GM21360 (cell line): Measurements from ENCODE around the gene MYO10.
"Not testable (repeated sequence)": the region's sequence is repeated elsewhere in the genome, so short reads cannot be mapped to it uniquely, and the experiment has no call there.

Experiments used
- ATAC-seq: cut with Tn5 transposase; IDR thresholded peaks from one replicate; pipeline ENCODE4 v1.9.1; 2021; ENCODE audit warnings: mild to moderate bottlenecking, moderate library complexity; ENCODE audit not compliant: unreplicated experiment

MYO10 gene

DNA sequence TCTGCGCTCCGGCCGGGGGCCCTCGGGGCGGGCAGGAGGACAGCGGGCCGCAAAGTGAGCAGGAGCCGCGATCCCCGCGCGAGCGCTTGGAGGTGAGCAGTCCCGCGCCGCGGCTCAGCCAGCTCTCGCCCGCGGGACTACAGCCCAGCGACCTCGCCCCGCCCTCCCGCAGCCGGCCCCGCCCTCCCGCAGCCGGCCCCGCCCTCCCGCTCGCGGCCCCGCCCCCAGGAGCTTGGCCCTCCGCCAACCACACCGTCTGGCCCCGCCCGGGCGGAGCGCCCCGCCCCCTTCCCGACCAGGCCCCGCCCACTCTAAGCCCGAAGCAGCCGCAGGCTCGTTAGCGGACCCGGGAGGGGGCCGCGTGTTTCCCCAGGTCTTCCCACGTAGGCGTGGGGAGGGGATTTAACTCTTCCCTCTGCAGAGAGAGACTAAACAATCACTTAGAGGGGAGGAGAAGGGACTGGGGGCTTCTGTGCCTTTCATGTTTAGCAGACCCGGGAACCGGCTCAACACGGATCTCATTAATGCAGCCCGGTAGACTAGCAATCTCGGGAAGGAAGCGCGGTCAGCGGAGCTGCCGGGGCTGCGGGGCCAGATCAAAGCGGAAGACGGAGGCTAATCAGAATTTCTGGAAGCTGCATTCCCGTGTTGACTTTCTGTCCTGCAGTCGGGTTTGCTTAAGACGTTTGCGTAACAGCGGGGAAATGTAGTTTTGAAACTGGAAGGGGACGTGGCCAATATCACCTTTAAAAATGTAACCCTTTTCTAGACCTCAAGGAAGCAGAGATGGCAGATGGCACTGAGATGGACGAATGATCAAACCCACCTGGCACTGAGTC lies at the start of gene MYO10:
Gene MYO10, minus strand, starts transcription at position 139 of the 839 bp plus-strand sequence. CDS start 480 bp downstream, outside the sequence.
- peak; percentile 65 for ATAC-seq

DNA sequence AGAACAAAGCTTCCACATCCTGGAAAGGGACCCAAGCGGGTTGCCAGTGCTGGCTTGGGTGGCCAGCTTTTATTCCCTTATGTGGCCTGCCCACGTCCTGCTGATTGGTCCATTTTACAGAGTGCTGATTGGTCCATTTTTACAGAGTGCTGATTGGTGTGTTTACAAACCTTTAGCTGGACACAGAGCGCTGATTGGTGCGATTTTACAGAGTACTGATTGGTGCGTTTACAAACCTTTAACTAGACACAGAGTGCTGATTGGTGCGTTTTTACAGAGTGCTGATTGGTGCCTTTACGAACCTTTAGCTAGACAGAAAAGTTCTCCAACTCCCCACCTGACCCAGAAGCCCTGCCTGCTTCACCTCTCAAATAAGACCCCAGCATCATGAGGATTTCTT lies 49.2 kb upstream of the MYO10 start:
- not testable (repeated sequence) for ATAC-seq

DNA sequence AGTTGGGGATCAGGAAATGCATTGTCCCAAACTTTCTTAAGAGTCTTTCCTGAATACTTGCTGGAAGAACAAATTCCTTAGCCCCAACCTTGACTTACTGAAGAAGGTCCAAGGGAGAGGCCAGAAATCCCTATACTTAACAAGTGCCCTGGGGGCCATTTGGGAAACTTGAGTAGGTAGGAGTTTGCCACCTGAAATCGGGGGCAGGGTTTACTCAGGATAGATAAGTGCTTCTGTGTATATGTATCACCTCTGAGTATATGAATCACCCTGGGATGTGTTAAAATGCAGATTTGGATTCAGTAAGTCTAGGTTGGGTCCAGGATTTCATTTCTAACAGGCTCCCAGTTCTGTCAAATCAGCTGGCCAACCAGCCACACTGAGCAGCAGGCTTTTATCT lies 47.9 kb upstream of the MYO10 start:
- no peak for ATAC-seq

DNA sequence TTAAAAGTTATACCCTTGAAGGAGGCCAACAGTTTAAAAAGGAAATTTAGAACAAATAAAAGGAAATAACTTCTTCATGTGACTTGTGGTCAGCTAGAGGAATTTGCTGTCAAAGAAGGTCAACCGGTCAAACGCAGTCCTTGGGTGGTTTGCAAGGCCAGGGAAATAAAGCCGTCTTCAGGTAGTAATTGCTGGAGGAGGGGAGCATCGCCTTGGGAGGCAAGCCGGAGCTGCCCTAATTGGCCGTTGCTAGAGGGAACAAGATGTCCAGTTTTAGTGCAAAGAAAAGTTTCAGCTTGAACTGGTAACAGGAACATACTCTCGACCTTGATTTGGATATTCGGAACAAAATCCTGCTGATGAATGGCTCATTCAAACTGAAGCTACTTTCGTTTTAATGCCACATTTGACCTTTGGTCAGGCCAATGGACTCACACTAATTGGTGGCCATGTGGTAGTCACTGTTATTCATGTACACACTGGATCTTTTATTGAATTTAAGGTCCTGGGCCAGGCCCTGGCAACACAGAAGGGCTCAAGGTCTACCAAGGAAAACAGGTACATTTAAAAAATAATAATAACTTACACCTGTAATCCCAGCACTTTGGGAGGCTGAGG lies 47.0 kb upstream of the MYO10 start:
- no peak for ATAC-seq

- no peak for ATAC-seq
Observed at GRCh38 chr5:16981700-16982099, 45.6 kb upstream of the MYO10 start.

DNA sequence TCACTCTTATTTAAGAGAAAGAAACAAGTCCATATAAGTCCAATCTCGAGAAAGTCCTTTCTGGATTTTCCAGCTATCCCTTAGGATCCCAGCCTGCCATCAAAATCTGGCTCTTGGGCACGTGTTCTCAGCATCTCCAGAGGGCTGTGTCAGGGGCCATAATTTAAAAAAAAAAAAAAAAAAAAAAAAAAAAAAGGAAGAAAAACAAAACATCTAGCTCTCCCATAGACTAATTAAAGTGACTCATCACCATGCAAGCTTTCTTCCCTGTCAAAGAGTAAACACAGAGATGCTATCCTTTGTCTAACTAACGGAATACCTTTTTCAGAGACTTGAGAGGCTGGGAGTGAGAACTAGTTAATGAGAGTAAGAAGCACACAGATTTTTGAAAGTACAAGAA lies 44.9 kb upstream of the MYO10 start:
- ATAC-seq, result no peak

DNA sequence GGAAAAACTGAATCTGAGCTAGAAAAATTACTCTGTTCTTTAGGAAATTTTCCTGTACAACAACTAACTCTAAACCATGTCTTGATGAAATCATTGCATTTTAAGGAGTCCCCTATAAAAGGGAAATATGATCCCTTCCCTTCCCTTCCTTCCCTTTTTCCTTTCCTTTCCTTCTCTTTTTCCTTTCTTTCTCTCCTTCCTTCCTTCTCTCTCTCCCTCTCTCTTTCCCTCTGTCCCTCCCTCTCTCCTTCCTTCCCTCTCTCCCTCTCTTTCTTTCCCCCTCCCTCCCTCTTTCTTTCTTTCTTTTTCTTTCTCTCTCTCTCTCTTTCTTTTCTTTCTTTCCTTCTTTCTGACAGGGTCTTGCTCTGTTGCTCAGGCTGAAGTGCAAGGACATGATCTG lies 42.2 kb upstream of the MYO10 start:
- ATAC-seq, result no peak

- peak; percentile 61 for ATAC-seq
Observed at GRCh38 chr5:16976625-16977008, 40.5 kb upstream of the MYO10 start.

DNA sequence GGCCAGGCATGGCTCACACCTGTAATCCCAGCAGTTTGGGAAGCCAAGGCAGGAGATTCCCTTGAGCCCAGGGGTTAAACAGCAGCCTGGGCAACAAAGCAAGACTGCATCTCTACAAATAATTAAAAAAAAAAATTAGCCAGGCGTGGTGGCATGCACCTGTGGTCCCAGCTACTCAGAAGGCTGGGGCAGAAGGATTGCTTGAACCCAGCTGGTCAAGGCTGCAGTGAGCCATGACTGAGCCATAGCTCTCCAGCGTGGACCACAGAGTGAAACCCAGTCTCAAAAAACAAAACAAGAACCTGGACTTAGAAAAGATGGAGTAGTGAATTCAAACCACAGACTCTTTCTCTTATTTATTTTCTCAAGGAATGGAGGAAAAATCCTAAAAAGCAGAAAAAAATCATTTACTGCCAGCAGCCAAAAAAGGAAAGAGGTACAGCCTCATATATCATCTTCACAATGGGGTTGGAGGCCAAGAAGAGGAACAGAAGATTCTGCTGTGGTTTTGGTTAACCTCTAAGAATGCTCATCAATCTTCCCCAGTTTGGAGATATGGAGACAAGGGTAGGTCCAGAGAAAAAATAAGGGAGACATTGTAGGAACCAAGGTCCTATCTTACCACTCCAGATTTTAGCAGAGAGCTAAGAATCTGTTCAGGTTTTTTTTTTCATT lies 40.0 kb upstream of the MYO10 start:
- peak; percentile 73 for ATAC-seq

GRCh38 chr5:16974981-16975380 lies 38.9 kb upstream of the MYO10 start:
- ATAC-seq, result no peak

- no peak for ATAC-seq
Observed at GRCh38 chr5:16970826-16971225, 34.7 kb upstream of the MYO10 start.

DNA sequence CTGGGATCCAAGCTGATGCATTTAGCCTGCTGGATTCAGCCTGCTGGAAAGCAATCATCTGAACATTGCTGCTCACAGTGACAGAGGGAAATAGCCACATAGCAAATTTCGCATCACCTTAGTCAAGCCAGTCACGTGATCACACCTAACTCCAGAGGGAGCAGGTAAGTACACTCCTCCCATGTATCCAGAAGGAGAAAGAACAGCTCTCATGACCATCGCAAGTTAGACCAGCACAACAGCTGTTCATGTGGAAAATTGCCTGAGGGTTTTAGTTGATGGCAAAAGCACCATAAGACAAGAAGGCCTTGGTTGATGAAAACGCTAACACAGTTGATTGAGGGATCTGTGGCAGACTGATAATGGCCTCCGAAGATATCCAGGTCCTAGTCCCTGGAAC lies 34.2 kb upstream of the MYO10 start:
- no peak for ATAC-seq

- no peak for ATAC-seq
Observed at GRCh38 chr5:16965581-16965980, 29.5 kb upstream of the MYO10 start.

GRCh38 chr5:16963821-16964220 lies 27.7 kb upstream of the MYO10 start:
- ATAC-seq, result no peak

DNA sequence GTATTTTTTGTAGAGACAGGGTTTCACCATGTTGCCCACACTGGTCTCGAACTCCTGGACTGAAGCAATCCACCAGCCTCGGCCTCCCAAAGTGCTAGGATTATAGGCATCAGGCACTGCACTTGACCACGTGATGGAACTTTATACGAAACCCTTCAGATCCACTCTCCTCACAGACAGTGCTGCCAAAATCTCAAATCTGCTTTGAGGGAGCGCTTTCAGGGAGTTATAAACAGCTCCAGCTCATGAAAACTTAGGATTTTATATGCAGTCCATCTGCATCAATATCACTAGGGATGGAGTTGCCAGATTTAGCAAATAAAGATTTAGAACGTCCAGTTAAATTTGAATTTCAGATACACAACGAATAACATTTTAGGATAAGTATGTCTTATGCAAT lies 25.0 kb upstream of the MYO10 start:
- ATAC-seq, result no peak

GRCh38 chr5:16957304-16958196 lies 21.5 kb upstream of the MYO10 start:
- ATAC-seq, result no peak

GRCh38 chr5:16953729-16954128 lies 17.6 kb upstream of the MYO10 start:
- ATAC-seq, result no peak

- no peak for ATAC-seq
Observed at GRCh38 chr5:16952968-16953671, 17.0 kb upstream of the MYO10 start.

DNA sequence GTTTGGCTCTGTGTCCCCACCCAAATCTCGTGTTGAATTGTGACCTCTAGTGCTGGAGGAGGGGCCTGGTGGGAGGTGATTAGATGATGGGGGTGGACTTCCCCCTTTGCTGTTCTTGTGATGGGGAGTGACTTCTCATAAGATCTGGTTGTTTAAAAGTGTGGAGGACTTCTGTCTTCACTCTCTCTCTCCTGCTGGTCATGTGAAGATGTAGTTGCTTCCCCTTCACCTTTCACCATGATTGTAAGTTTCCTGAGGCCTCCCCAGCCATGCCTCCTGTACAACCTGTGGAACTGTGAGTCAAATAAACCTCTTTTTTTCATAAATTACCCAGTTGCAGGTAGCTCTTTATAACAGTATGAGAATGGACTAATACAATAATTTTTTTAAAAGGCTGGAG lies 10.6 kb upstream of the MYO10 start:
- ATAC-seq, result no peak

DNA sequence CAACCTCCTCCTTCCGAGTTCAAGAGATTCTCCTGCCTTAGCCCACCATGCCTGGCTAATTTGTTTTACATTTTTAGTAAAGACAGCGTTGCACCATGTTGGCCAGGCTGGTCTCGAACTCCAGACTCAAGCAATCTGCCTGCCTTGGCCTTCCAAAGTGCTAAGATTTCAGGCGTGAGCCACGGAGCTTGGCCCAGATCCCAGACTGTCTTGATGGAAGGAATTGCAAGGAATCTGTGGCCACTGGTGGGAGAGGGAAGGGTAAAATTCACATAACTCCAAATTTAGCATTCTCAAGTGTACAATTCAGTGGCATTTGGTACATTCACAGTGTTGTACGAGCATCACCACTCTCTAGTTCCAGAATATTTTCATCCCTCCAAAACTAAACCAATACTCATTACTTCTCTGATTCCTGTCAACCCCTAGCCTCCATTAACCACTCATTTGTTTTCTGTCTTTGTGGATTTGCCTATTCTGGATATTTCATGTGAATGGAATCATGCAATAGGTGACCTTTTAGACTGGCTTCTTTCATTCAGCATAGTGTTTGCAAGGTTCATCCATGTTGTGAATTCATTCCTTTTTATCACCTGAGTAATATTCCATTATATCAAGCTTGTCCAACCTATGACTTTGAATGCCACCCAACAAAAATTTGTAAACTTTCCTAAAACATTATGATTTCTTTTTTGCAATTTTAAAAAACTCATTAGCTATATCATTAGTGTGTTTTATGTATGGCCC lies 8.9 kb upstream of the MYO10 start:
- ATAC-seq, result no peak
